GM12878 (cell line): Measurements from ENCODE around the gene QSOX1.

Experiments used
- CTCF ChIP-seq, 3 experiments: IDR thresholded peaks in 2 of 3; conservative IDR thresholded peaks in 1 of 3; 2 replicates each; pipeline ENCODE4 v1.5.1; 2011; ENCODE audit warnings: low read depth in 3 of 3, low read length in 3 of 3, mild to moderate bottlenecking in 3 of 3, control low read depth in 2 of 3, moderate library complexity in 2 of 3, inconsistent platforms in 1 of 3, mixed read lengths in 1 of 3; ENCODE audit not compliant: control insufficient read depth in 2 of 3, insufficient read depth in 1 of 3; ENCODE audit errors: extremely low read depth in 1 of 3
- FOXM1 ChIP-seq: IDR thresholded peaks from 2 replicates; pipeline ENCODE4 v1.6.1; 2012; ENCODE audit warnings: low read depth, mild to moderate bottlenecking, inconsistent platforms, low read length, moderate library complexity
- POLR2A ChIP-seq: IDR thresholded peaks from 2 replicates; pipeline ENCODE4 v1.6.1; 2011; ENCODE audit warnings: low read depth, mild to moderate bottlenecking, low read length
- POLR2AphosphoS2 ChIP-seq: IDR thresholded peaks from 2 replicates; pipeline ENCODE4 v1.6.1; 2011; ENCODE audit warnings: low read depth, mild to moderate bottlenecking, low read length, improper control_type of control experiment, moderate library complexity
- RB1 ChIP-seq: fragments of 450-650 bp; formaldehyde crosslinking; IDR thresholded peaks from 2 replicates; pipeline ENCODE4 v1.6.1; 2017; ENCODE audit warnings: mild to moderate bottlenecking, borderline replicate concordance

- no peak for TF ChIP-seq POLR2AphosphoS2
- no peak for TF ChIP-seq FOXM1
- no peak for TF ChIP-seq CTCF (IDR thresholded peaks at IDR 0.05 in 2 of 3, conservative IDR thresholded peaks at IDR 0.05 in 1 of 3; ENCODE audit: control insufficient read depth in 2 of 3, extremely low read depth in 1 of 3, insufficient read depth in 1 of 3, low read depth in 3 of 3, low read length in 3 of 3)
- no peak for TF ChIP-seq RB1
- no peak for TF ChIP-seq POLR2A
These were observed 47.0 kb downstream of the QSOX1 start for GRCh38 chr1:180201451-180202200.
